DND-41 (cell line): ENCODE measurements around the gene MERTK.

ENCODE experiments used
- ATAC-seq: fragments of 200-7000 bp; cut with Tn5 transposase; 3 replicates; pipeline ENCODE4 v1.9.1; 2021; ENCODE audit warnings: low read depth; ENCODE audit not compliant: insufficient read depth
- DNase-seq: peaks from one replicate; pipeline ENCODE4 v3.0.0-alpha.2; 2020
- H2AFZ ChIP-seq: 2 replicates; pipeline ENCODE4 v1.6.0; 2012; ENCODE audit warnings: low read depth, low read length
- H3K27ac ChIP-seq: 2 replicates; pipeline ENCODE4 v1.5.1; 2012; ENCODE audit warnings: low read length, inconsistent platforms
- H3K27me3 ChIP-seq: fragments of 200-600 bp; sonication (generic); 2 replicates; pipeline ENCODE4 v1.6.0; 2012; ENCODE audit warnings: low read length, mild to moderate bottlenecking, inconsistent platforms; ENCODE audit not compliant: insufficient read depth, poor library complexity
- H3K36me3 ChIP-seq: 2 replicates; pipeline ENCODE4 v1.5.1; 2012; ENCODE audit warnings: low read length, inconsistent platforms; ENCODE audit not compliant: insufficient read depth
- H3K4me1 ChIP-seq: 2 replicates; pipeline ENCODE4 v1.5.1; 2012; ENCODE audit warnings: mild to moderate bottlenecking, low read length; ENCODE audit not compliant: insufficient read depth
- H3K4me2 ChIP-seq: 2 replicates; pipeline ENCODE4 v1.6.0; 2012; ENCODE audit warnings: mild to moderate bottlenecking, moderate library complexity, low read length, inconsistent platforms; ENCODE audit not compliant: insufficient read depth
- H3K4me3 ChIP-seq, 2 experiments: fragments of 200-600 bp in 1 of 2; shearing (Covaris generic) in 1 of 2; 2 replicates each; pipeline ENCODE4 v1.5.1; 2012 to 2016; ENCODE audit warnings: inconsistent platforms in 2 of 2, low read length in 2 of 2, mild to moderate bottlenecking in 2 of 2, low read depth in 1 of 2, moderate library complexity in 1 of 2
- H3K79me2 ChIP-seq: 2 replicates; pipeline ENCODE4 v1.6.0; 2012; ENCODE audit warnings: low read length, inconsistent platforms; ENCODE audit not compliant: insufficient read depth
- H3K9ac ChIP-seq: 2 replicates; pipeline ENCODE4 v1.6.0; 2012; ENCODE audit warnings: low read depth, mild to moderate bottlenecking, inconsistent platforms, low read length, moderate library complexity
- H3K9me3 ChIP-seq: 2 replicates; pipeline ENCODE4 v1.5.1; 2012; ENCODE audit warnings: low read length, moderate library complexity, mild to moderate bottlenecking, inconsistent platforms; ENCODE audit not compliant: insufficient read depth, severe bottlenecking
- H4K20me1 ChIP-seq: 2 replicates; pipeline ENCODE4 v1.6.0; 2012; ENCODE audit warnings: low read length; ENCODE audit not compliant: insufficient read depth
- EZH2 ChIP-seq: IDR thresholded peaks from 3 replicates; pipeline ENCODE4 v1.6.1; 2012; ENCODE audit warnings: borderline replicate concordance, low read depth, mild to moderate bottlenecking, moderate library complexity, low read length, inconsistent platforms; ENCODE audit not compliant: severe bottlenecking
- TF ChIP-seq, protein P1 (sequence below): IDR thresholded peaks from 2 replicates; pipeline ENCODE4 v1.5.1; 2012; ENCODE audit warnings: borderline replicate concordance, low read length, moderate library complexity, mild to moderate bottlenecking; ENCODE audit not compliant: poor library complexity, severe bottlenecking; ENCODE audit errors: extremely low read depth

MERTK gene

GRCh38 chr2:111896576-111896975 lies 1.8 kb upstream of the MERTK start:
- no peak overlapping the region for H3K27ac ChIP-seq
- TF ChIP-seq EZH2, result no peak
- TF ChIP-seq, protein P1, sequence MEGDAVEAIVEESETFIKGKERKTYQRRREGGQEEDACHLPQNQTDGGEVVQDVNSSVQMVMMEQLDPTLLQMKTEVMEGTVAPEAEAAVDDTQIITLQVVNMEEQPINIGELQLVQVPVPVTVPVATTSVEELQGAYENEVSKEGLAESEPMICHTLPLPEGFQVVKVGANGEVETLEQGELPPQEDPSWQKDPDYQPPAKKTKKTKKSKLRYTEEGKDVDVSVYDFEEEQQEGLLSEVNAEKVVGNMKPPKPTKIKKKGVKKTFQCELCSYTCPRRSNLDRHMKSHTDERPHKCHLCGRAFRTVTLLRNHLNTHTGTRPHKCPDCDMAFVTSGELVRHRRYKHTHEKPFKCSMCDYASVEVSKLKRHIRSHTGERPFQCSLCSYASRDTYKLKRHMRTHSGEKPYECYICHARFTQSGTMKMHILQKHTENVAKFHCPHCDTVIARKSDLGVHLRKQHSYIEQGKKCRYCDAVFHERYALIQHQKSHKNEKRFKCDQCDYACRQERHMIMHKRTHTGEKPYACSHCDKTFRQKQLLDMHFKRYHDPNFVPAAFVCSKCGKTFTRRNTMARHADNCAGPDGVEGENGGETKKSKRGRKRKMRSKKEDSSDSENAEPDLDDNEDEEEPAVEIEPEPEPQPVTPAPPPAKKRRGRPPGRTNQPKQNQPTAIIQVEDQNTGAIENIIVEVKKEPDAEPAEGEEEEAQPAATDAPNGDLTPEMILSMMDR, result no peak
- H4K20me1 ChIP-seq, result no peaks in the 10 kb centered on the region
- H3K4me1 ChIP-seq, result peaks cover 23% of the 10 kb centered on the region
- H3K79me2 ChIP-seq, result no peaks in the 10 kb centered on the region
- H3K9me3 ChIP-seq, result no peaks in the 10 kb centered on the region
- no peak overlapping the region for H3K9ac ChIP-seq
- H3K4me2 ChIP-seq, result peak overlapping the region; percentile 95; the same call in 1 of the 2 replicates
- ATAC-seq (no peak), DNase-seq (no peak)
- no peaks in the 10 kb centered on the region for H3K36me3 ChIP-seq
- H3K27me3 ChIP-seq, result no peaks in the 10 kb centered on the region
- H3K4me3 ChIP-seq, result no peak overlapping the region
- H2AFZ ChIP-seq, result no peak overlapping the region; the same call in 1 of the 2 replicates

DNA sequence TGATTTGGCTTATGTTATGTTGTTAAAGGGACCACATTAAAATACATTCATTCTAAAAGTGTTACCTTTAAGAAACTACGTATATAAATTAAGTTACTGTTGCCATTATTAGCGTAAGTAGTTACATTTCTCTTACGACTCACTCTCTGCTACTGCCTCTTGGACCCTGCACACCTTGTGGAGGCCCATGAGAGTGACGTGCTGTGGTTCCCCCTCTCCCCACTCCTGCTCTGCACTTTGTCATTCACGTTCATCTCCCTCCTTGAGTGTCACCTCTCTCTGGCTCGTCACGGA lies 830 bp upstream of the MERTK start:
- Histone ChIP-seq H3K4me2 (peak overlapping the region; percentile 95), H3K4me3 (peak overlapping the region; percentile 31 to 69; a peak in 3 of 4 replicates), H3K27ac (peak overlapping the region; percentile 41), H3K36me3 (no peaks in the 10 kb centered on the region), H4K20me1 (no peaks in the 10 kb centered on the region), H3K27me3 (no peaks in the 10 kb centered on the region), H3K9me3 (no peaks in the 10 kb centered on the region), H2AFZ (peak overlapping the region; percentile 77), H3K79me2 (no peaks in the 10 kb centered on the region), H3K4me1 (peaks cover 23% of the 10 kb centered on the region), H3K9ac (peak overlapping the region; percentile 68)
- no peak for DNase-seq
- TF ChIP-seq, protein P1, result no peak
- peak; percentile 70; the same call in 2 of the 3 replicates for ATAC-seq

GRCh38 chr2:111898703-111899514 lies 502 bp downstream of the MERTK start:
- TF ChIP-seq EZH2, result no peak
- TF ChIP-seq, protein P1, result no peak
- Histone ChIP-seq H3K9ac (peak overlapping the region; percentile 68), H3K27me3 (no peaks in the 10 kb centered on the region), H3K79me2 (no peaks in the 10 kb centered on the region), H3K36me3 (no peaks in the 10 kb centered on the region), H3K4me2 (peak overlapping the region; percentile 95), H2AFZ (peak overlapping the region; percentile 82), H4K20me1 (no peaks in the 10 kb centered on the region), H3K27ac (no peak overlapping the region), H3K9me3 (no peaks in the 10 kb centered on the region), H3K4me1 (peaks cover 23% of the 10 kb centered on the region), H3K4me3 (peak overlapping the region; percentile 13 to 69; a peak in 3 of 4 replicates)
- DNase-seq (no peak), ATAC-seq (no peak)
